GM13977 (cell line): ENCODE results near the gene OR2A5.
"Not testable (repeated sequence)": the region's sequence is repeated elsewhere in the genome, so short reads cannot be mapped to it uniquely, and the experiment has no call there.

ENCODE experiments used
- DNase-seq: peaks from one replicate; pipeline ENCODE4 v3.0.0; 2012; ENCODE audit warnings: low spot score
- in situ Hi-C: fragments of 300-500 bp; cut with MboI; formaldehyde crosslinking; loops from one replicate; pipeline ENCODE4 v1.12.0; 2022; ENCODE audit warnings: low sequenced_read_pairs, low pct_unique_long_range_greater_than_20kb, mixed read lengths, inconsistent platforms; ENCODE audit not compliant: unreplicated experiment
- TF ChIP-seq, protein P1 (sequence below): IDR thresholded peaks from 2 replicates; pipeline ENCODE4 v1.5.1; 2012; ENCODE audit warnings: mild to moderate bottlenecking, control low read depth; ENCODE audit not compliant: insufficient read depth; ENCODE audit errors: extremely low read depth, missing control alignments

Gene OR2A5

GRCh38 chr7:144048648-144049047, at the start of gene OR2A5:
TSS of gene OR2A5 (plus strand) at chr7:144048948. CDS start at chr7:144050402, 1,454 bp downstream.
- TF ChIP-seq, protein P1, sequence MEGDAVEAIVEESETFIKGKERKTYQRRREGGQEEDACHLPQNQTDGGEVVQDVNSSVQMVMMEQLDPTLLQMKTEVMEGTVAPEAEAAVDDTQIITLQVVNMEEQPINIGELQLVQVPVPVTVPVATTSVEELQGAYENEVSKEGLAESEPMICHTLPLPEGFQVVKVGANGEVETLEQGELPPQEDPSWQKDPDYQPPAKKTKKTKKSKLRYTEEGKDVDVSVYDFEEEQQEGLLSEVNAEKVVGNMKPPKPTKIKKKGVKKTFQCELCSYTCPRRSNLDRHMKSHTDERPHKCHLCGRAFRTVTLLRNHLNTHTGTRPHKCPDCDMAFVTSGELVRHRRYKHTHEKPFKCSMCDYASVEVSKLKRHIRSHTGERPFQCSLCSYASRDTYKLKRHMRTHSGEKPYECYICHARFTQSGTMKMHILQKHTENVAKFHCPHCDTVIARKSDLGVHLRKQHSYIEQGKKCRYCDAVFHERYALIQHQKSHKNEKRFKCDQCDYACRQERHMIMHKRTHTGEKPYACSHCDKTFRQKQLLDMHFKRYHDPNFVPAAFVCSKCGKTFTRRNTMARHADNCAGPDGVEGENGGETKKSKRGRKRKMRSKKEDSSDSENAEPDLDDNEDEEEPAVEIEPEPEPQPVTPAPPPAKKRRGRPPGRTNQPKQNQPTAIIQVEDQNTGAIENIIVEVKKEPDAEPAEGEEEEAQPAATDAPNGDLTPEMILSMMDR, result no peak
- in situ Hi-C loops, result no loop called here
- no peak for DNase-seq

- TF ChIP-seq, protein P1, result no peak
- in situ Hi-C loops, result no loop called here
- DNase-seq, result no peak
Measured at GRCh38 chr7:144000020-144000419, 48.7 kb upstream of the OR2A5 start, which contains the start of gene OR6B1. TSS of gene OR6B1 (plus strand) at chr7:144000320. CDS start at chr7:144003997, 3,677 bp downstream.

GRCh38 chr7:144001543-144001942, 47.2 kb upstream of the OR2A5 start:
- TF ChIP-seq, protein P1, result no peak
- in situ Hi-C loops, result no loop called here
- DNase-seq, result no peak

DNA sequence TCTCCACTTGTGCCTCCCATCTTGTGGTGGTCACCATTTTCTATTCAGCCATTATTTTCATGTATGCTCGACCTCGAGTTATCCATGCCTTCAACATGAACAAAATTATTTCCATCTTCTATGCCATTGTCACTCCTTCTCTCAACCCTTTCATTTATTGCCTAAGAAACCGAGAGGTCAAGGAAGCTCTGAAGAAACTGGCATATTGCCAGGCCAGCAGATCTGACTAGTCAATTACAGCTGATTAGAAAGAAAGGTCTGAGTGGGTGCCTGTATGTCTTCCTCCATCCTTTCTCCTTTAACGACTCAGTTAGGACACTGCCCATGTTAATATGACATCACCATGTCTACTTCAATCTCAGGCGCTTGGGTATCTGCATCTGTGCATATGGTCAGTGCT, 44.0 kb upstream of the OR2A5 start:
- TF ChIP-seq, protein P1, result no peak
- no peak for DNase-seq
- in situ Hi-C loops, result no loop called here

DNA sequence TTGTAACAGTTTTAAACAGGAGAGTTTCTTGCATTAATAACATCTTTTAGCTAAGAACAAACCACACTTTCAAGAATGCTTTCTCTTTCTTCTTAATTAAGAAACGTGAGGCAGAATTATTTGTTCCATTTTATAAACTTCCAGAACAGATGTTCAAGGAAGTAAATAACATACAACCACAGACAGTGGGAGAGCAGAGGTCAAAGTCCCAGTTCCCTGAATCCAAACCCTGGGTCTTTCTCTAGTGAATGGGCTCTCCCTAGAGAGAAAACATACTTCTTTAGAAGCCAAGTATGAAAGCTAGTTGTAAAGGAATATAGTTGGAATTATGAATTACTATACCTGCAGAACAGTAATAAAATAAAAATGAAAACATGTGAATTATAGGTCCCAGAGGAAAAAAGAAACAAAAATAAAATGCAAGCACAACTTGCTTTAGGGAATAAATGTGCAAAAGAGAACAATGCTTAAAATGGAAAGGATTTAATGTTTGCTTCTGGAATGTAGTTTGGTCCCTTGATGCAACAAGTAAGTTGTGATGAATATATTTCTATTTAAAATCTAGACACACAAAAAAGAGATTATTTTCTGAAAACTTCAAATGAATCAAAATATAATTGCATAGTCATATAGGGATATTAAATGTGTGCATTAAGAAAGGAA, 42.6 kb upstream of the OR2A5 start:
- no peak for DNase-seq
- TF ChIP-seq, protein P1, result no peak
- in situ Hi-C loops, result no loop called here

DNA sequence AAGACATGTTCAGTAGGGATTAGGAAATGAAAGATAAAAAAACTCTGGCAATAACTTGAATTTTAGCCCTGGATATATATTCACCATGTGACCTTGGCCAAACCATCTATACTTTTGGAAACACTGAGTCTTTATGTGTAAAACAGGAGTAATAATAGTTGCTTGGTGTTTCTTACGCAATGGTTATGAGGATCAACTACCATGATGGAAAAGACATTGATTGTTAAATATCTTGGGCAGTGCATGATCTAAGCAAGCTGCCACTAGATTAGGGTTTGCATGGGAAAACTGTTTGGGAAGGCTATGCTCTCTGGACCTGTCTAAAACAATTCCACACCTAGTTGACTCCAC, 42.1 kb upstream of the OR2A5 start:
- in situ Hi-C loops, result no loop called here
- DNase-seq, result no peak
- TF ChIP-seq, protein P1, result no peak

DNA sequence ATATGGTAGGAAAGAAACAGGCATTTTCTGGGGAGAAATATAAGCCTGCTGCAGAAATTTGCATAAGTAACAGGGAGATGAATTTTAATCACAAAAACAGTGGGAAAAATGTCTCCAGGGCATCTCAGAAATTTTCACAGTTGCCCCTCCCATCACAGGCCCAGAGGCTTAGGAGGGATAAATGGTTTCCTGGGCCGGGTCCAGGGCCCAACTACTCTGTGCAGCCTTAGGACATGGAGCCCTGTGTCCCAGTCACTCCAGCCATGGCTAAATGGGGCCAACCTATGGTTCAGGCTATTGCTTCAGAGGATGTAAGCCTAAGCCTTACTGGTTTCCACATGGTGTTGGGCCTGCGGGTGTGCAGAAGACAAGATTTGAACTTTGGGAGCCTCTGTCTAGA, 39.4 kb upstream of the OR2A5 start:
- in situ Hi-C loops, result no loop called here
- TF ChIP-seq, protein P1, result no peak
- DNase-seq, result no peak

DNA sequence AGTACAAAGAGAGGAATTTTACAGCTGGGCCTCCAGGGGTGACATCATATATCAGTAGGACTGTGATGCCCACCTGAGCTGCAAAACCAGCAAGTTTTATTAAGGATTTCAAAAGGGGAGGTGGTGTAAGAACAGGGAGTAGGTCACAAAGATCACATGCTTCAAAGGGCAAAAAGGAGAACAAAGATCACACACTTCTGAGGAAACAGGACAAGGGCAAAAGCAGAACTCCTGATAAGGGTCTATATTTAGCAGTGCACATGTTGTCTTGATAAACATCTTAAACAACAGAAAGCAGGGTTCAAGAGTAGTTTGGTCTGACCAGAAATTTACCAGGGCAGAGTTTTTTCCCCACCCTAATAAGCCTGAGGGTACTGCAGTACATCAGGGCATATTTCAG, 38.7 kb upstream of the OR2A5 start:
- in situ Hi-C loops, DNase-seq: not testable (repeated sequence)

- in situ Hi-C loops, DNase-seq: not testable (repeated sequence)
Measured at GRCh38 chr7:144010821-144011220, 37.9 kb upstream of the OR2A5 start.
